ENCODE measurements around the gene SORBS2.

SORBS2 gene

GRCh38 chr4:185626798-185627197 lies 185.2 kb downstream of the SORBS2 start:
- DNase-seq, result no peak

GRCh38 chr4:185625503-185625902 lies 186.5 kb downstream of the SORBS2 start:
- no peak for DNase-seq

GRCh38 chr4:185624259-185624589 lies 187.8 kb downstream of the SORBS2 start:
- DNase-seq, result no peak

- no peak for DNase-seq
Measured at GRCh38 chr4:185623444-185624258, 188.3 kb downstream of the SORBS2 start.

GRCh38 chr4:185608185-185608584 lies 203.8 kb downstream of the SORBS2 start:
- no peak for DNase-seq

GRCh38 chr4:185602397-185602796 lies 209.6 kb downstream of the SORBS2 start:
- no peak for DNase-seq

- DNase-seq, result no peak
Measured at GRCh38 chr4:185600801-185601434, 211.1 kb downstream of the SORBS2 start.

- no peak for DNase-seq
Measured at GRCh38 chr4:185599553-185600243, 212.3 kb downstream of the SORBS2 start.

- DNase-seq, result no peak
Measured at GRCh38 chr4:185598846-185599552, 213.0 kb downstream of the SORBS2 start.

GRCh38 chr4:185597532-185598188 lies 214.3 kb downstream of the SORBS2 start:
- DNase-seq, result peak; percentile 77

GRCh38 chr4:185592845-185593488 lies 219.0 kb downstream of the SORBS2 start:
- DNase-seq, result no peak

GRCh38 chr4:185592438-185592837 lies 219.6 kb downstream of the SORBS2 start:
- DNase-seq, result no peak

- DNase-seq, result no peak
Measured at GRCh38 chr4:185591679-185592141, 220.3 kb downstream of the SORBS2 start.

- DNase-seq, result no peak
Measured at GRCh38 chr4:185590982-185591381, 221.0 kb downstream of the SORBS2 start.

- DNase-seq, result no peak
Measured at GRCh38 chr4:185589067-185589836, 222.7 kb downstream of the SORBS2 start.

GRCh38 chr4:185587427-185588161 lies 224.4 kb downstream of the SORBS2 start:
- DNase-seq, result peak; percentile 6

GRCh38 chr4:185587030-185587426 lies 225.0 kb downstream of the SORBS2 start:
- no peak for DNase-seq

GRCh38 chr4:185585211-185585610 lies 226.8 kb downstream of the SORBS2 start:
- DNase-seq, result no peak

- no peak for DNase-seq
Measured at GRCh38 chr4:185583813-185584212, 228.2 kb downstream of the SORBS2 start.

- no peak for DNase-seq
Measured at GRCh38 chr4:185582651-185583400, 229.2 kb downstream of the SORBS2 start.
